A673 (cell line): ENCODE measurements around the gene RIIAD1. TPM values are rescaled to one million over a fixed set of nuclear protein-coding genes. Genes with fewer than 3 reads are reported as not detected.
"Not testable (repeated sequence)": the region's sequence is repeated elsewhere in the genome, so short reads cannot be mapped to it uniquely, and the experiment has no call there.

ENCODE experiments used
- BruUV-seq: library from RNA; stranded (reverse); fragments of 400-500 nt; replicated peaks from 2 replicates; lab custom pipeline; 2021; lab: Mats Ljungman, UMichigan
- CTCF ChIA-PET: fragments of 300-600 bp; sonication (Branson Sonifier 250); formaldehyde crosslinking; loops from one replicate; lab custom pipeline; 2022; ENCODE audit warnings: antibody characterized with exemption; lab: Charles Lee
- POLR2A ChIA-PET: fragments of 300-600 bp; sonication (Branson Sonifier 250); formaldehyde crosslinking; loops from one replicate; lab custom pipeline; 2022; ENCODE audit warnings: antibody characterized with exemption; ENCODE audit not compliant: low non-redundant PET; lab: Charles Lee
- DNase-seq: peaks from one replicate; pipeline ENCODE4 v3.0.0-alpha.2; 2015; ENCODE audit warnings: low spot score
- H3K27ac ChIP-seq: fragments of 200-600 bp; sonication (generic); 2 replicates; pipeline ENCODE4 v1.5.1; 2016; ENCODE audit warnings: mixed run types, low read depth, mild to moderate bottlenecking, mixed read lengths, antibody characterized with exemption, low read length; ENCODE audit not compliant: poor library complexity, severe bottlenecking
- H3K27me3 ChIP-seq: fragments of 200-600 bp; sonication (generic); replicated peaks from 2 replicates; pipeline ENCODE4 v1.6.1; 2017; ENCODE audit warnings: mixed run types, low read depth, mild to moderate bottlenecking, mixed read lengths, antibody characterized with exemption, low read length; ENCODE audit not compliant: insufficient read depth, poor library complexity
- H3K36me3 ChIP-seq: fragments of 200-600 bp; sonication (generic); 2 replicates; pipeline ENCODE4 v1.6.1; 2016; ENCODE audit warnings: mixed run types, mild to moderate bottlenecking, mixed read lengths, antibody characterized with exemption, low read length; ENCODE audit not compliant: insufficient read depth, poor library complexity, severe bottlenecking
- H3K4me1 ChIP-seq: fragments of 200-600 bp; sonication (generic); 2 replicates; pipeline ENCODE4 v1.6.1; 2017; ENCODE audit warnings: mixed run types, mild to moderate bottlenecking, mixed read lengths, antibody characterized with exemption, low read length; ENCODE audit not compliant: insufficient read depth, poor library complexity, severe bottlenecking
- H3K4me3 ChIP-seq: fragments of 200-600 bp; sonication (generic); 2 replicates; pipeline ENCODE4 v1.5.1; 2016; ENCODE audit warnings: low read depth, mixed run types, mild to moderate bottlenecking, mixed read lengths, low read length; ENCODE audit not compliant: poor library complexity, severe bottlenecking
- H3K9me3 ChIP-seq: fragments of 200-600 bp; sonication (generic); 2 replicates; pipeline ENCODE4 v1.6.1; 2016; ENCODE audit warnings: mixed run types, low read depth, mild to moderate bottlenecking, mixed read lengths, antibody characterized with exemption, low read length; ENCODE audit not compliant: poor library complexity, severe bottlenecking
- EZH2 ChIP-seq: fragments of 200-600 bp; sonication (generic); IDR thresholded peaks from 2 replicates; pipeline ENCODE4 v1.6.1; 2017; ENCODE audit warnings: borderline replicate concordance, low read depth, mild to moderate bottlenecking, mixed read lengths, antibody characterized with exemption, low read length; ENCODE audit not compliant: poor library complexity, severe bottlenecking
- intact Hi-C: fragments of 100-400 bp; cut with micrococcal nuclease; formaldehyde crosslinking; loops from one replicate; pipeline ENCODE4 v1.10.0; 2022; ENCODE audit not compliant: unreplicated experiment
- total RNA-seq: library from RNA; stranded (reverse); gene quantifications from 2 replicates; pipeline ENCODE4 v1.2.3, GENCODE V29; 2021
- TF ChIP-seq, protein P1 (sequence below): fragments of 300-800, 200-600 bp; sonication (generic); conservative IDR thresholded peaks from 2 replicates; pipeline ENCODE4 v1.5.1; 2017; ENCODE audit warnings: low read depth, mild to moderate bottlenecking, antibody characterized with exemption, low read length, moderate library complexity, mixed read lengths

RIIAD1 gene
- total RNA-seq, 1 experiment from 2014 or later, result not detected

DNA sequence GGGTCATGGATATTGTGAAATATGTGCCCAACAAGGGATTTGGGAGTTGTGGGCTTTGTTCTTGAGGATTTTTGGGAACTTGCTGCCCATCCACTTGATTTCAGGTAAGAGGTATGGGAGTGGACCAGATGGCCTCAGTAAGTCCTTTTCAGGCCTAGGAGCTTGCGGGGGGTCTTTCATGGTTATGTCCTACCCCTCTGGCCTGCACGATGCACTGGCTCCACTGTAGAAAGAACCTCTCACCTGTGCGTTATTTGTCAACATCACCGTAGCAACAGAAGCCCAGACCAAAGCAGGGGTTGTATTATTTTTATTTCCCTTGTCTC is 8.6 kb downstream of the RIIAD1 start:
- no TSS peak for BruUV-seq

DNA sequence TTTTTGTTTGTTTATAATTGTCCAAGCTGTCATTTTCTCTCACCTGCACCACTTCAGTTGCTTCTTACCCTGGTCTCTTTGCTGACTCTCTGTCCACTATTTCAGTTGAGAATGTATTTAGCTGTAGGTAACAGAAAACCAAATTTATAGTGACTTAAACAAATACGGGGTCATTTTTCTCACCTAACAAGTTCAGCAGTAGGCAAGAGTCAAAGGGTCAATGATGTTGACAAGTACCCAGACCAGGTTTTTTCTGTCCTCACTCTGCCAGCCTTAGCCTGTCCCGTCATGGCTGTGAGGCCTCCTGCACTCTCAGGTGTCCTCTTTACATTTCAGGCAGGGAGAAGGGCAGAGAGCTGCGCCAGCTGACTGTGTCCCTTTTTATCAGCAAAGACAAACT is 11.8 kb downstream of the RIIAD1 start:
- no TSS peak for BruUV-seq
- Histone ChIP-seq H3K36me3 (no peaks in the 10 kb centered on the region), H3K27me3 (peaks cover 17% of the 10 kb centered on the region), H3K4me1 (no peaks in the 10 kb centered on the region), H3K9me3 (peaks cover 7% of the 10 kb centered on the region), H3K4me3 (no peak overlapping the region), H3K27ac (no peak overlapping the region)
- intact Hi-C loops, result no loop called here
- TF ChIP-seq EZH2, result no peak
- TF ChIP-seq, protein P1, sequence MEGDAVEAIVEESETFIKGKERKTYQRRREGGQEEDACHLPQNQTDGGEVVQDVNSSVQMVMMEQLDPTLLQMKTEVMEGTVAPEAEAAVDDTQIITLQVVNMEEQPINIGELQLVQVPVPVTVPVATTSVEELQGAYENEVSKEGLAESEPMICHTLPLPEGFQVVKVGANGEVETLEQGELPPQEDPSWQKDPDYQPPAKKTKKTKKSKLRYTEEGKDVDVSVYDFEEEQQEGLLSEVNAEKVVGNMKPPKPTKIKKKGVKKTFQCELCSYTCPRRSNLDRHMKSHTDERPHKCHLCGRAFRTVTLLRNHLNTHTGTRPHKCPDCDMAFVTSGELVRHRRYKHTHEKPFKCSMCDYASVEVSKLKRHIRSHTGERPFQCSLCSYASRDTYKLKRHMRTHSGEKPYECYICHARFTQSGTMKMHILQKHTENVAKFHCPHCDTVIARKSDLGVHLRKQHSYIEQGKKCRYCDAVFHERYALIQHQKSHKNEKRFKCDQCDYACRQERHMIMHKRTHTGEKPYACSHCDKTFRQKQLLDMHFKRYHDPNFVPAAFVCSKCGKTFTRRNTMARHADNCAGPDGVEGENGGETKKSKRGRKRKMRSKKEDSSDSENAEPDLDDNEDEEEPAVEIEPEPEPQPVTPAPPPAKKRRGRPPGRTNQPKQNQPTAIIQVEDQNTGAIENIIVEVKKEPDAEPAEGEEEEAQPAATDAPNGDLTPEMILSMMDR, result no peak
- DNase-seq, result no peak
- POLR2A ChIA-PET, result no interaction called here
- CTCF ChIA-PET, result no interaction called here

More for the DNA sequence above, 8.6 kb downstream of the RIIAD1 start:
- H3K4me1 ChIP-seq, result no peaks in the 10 kb centered on the region
- H3K9me3 ChIP-seq, result no peaks in the 10 kb centered on the region
- H3K27ac ChIP-seq, result no peak overlapping the region
- ChIA-PET POLR2A (no interaction called here), CTCF (no interaction called here)
- no peak overlapping the region for H3K4me3 ChIP-seq
- peaks cover 44% of the 10 kb centered on the region for H3K27me3 ChIP-seq
- intact Hi-C loops, result no loop called here
- no peak for DNase-seq
- H3K36me3 ChIP-seq, result no peaks in the 10 kb centered on the region
- TF ChIP-seq, protein P1, result no peak
- TF ChIP-seq EZH2, result no peak

DNA sequence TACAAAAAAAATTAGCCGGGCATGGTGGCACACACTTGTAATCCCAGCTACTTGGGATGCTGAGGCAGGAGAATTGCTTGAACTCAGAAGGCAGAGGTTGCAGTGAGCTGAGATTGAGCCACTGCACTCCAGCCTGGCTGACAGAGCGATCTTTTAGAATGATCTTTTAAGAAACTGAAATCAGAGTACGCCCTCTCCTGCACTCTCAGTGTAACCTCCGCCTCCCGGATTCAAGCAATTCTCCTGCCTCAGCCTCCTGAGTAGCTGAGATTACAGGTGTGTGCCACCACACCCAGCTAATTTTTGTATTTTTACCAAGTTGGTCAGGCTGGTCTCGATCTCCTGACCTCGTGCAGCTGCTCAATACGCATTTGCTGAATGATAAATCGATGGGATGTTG is 12.7 kb downstream of the RIIAD1 start:
- H3K27ac ChIP-seq, H3K4me1 ChIP-seq, H3K9me3 ChIP-seq, H3K27me3 ChIP-seq, H3K36me3 ChIP-seq, BruUV-seq, POLR2A ChIA-PET, DNase-seq, H3K4me3 ChIP-seq: not testable (repeated sequence)
- CTCF ChIA-PET, result interaction anchor here (0.9 kb wide), 1 partner anchor 433 kb away, joined by 3 read pairs; no protein-coding TSS in a partner anchor
- intact Hi-C loops, result loop anchor here (2.0 kb wide), 3 partner anchors 199 to 433 kb away; no protein-coding TSS in a partner anchor

DNA sequence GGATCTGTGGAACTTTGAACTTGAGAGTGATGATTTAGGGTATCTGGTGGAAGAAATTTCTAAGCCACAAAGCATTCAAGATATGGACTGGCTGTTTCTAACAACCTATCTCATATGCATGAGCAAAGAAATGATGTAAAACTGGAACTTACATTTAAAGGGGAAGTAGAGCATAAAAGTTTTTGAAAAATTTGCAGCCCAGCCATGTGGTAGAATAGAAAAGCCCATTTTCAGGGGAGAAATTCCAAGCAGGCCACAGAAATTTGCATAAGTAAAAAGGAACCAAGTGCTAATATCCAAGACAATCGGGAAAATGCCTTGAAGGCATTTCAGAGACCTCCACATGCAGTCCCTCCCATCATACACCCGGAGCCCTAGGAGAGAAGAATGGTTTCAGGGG is 15.7 kb downstream of the RIIAD1 start:
- intact Hi-C loops, result loop anchor here (5.0 kb wide), 1 partner anchor 145 kb away; no protein-coding TSS in a partner anchor
- no peak for TF ChIP-seq EZH2
- TF ChIP-seq, protein P1, result no peak
- POLR2A ChIA-PET, result no interaction called here
- Histone ChIP-seq H3K4me3 (no peak overlapping the region), H3K9me3 (peaks cover 7% of the 10 kb centered on the region), H3K27me3 (peaks cover 13% of the 10 kb centered on the region), H3K4me1 (no peaks in the 10 kb centered on the region), H3K27ac (no peak overlapping the region), H3K36me3 (no peaks in the 10 kb centered on the region)
- CTCF ChIA-PET, result no interaction called here
- no TSS peak for BruUV-seq
- DNase-seq, result no peak
